ENCODE measurements around the gene SYT13.

DNA sequence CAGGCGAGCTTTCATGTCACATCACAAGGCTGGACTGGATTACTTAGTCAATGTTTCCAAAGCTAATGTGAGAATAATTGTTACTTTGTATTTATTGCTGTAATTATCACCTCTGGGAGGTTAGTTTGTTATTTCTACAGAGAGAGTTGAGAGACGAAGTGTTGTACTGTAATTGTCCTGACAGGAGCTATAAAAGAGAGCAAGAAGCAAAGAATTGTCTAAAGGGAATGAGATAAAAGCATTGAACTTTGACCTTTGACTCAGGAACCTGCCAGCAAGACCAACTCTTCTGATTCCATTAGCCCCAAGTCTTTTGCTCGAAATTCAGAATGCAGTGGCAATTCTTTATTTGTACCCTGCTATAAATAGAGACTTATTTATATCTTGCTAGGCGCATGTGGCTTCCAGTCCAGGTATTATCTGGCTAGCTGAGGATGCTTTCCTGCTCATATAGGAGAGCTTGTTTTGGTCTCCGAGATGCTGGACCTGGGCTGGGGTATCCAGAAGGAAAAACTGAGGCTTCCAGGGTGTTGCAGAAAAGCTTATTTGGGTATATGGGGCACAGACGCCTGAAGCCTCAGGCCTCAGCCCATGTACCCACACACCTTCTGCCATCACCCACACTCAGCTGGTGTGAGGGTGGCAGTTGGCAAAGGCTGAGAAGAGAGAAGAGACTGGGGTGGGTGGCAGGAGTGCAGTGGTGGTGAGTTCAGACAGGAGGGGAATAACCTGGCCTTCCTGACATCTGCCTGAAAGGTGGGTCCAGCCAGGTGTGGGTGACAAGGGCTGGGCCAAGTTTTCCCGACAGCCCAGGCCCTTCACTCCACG is 40.7 kb downstream of the SYT13 start:
- TF ChIP-seq CTCF (IDR thresholded peaks at IDR 0.05) = no peak
- TF ChIP-seq POLR2A (IDR thresholded peaks at IDR 0.05) = no peak

Data from gastroesophageal sphincter (tissue), 3 donors.